Smooth muscle cell (in vitro differentiated cells): ENCODE results near the gene HS3ST3A1. TPM values are rescaled to one million over a fixed set of nuclear protein-coding genes. Genes with fewer than 3 reads are reported as not detected.

ENCODE experiments used
- DNase-seq: peaks from one replicate; lab custom pipeline; 2025; ENCODE audit not compliant: unreplicated experiment; lab: John Stamatoyannopoulos, UW
- H2AFZ ChIP-seq: fragments of 200-600 bp; sonication (generic); 2 replicates; pipeline ENCODE4 v1.6.0; 2016; ENCODE audit warnings: antibody characterized with exemption, low read depth, mild to moderate bottlenecking
- H3F3A ChIP-seq: fragments of 200-600 bp; sonication (generic); 2 replicates; pipeline ENCODE4 v1.6.0; 2017; ENCODE audit warnings: antibody characterized with exemption, low read depth
- H3K27ac ChIP-seq: fragments of 200-600 bp; sonication (generic); 2 replicates; pipeline ENCODE4 v1.5.1; 2016; ENCODE audit warnings: low read depth, mild to moderate bottlenecking
- H3K27me3 ChIP-seq: fragments of 200-600 bp; sonication (generic); 2 replicates; pipeline ENCODE4 v1.6.1; 2016; ENCODE audit warnings: low read depth, mild to moderate bottlenecking
- H3K36me3 ChIP-seq: fragments of 200-600 bp; sonication (generic); 2 replicates; pipeline ENCODE4 v1.5.1; 2016; ENCODE audit warnings: low read depth
- H3K4me1 ChIP-seq: fragments of 200-600 bp; sonication (generic); 2 replicates; pipeline ENCODE4 v1.5.1; 2016; ENCODE audit warnings: low read depth
- H3K4me2 ChIP-seq: fragments of 200-600 bp; sonication (generic); 2 replicates; pipeline ENCODE4 v1.6.0; 2016; ENCODE audit warnings: mild to moderate bottlenecking
- H3K4me3 ChIP-seq: fragments of 200-600 bp; sonication (generic); 2 replicates; pipeline ENCODE4 v1.5.1; 2016; ENCODE audit warnings: mild to moderate bottlenecking
- H3K79me2 ChIP-seq: fragments of 200-600 bp; sonication (generic); 2 replicates; pipeline ENCODE4 v1.6.0; 2016; ENCODE audit warnings: low read depth, mild to moderate bottlenecking
- H3K9ac ChIP-seq: fragments of 200-600 bp; sonication (generic); 2 replicates; pipeline ENCODE4 v1.6.0; 2016; ENCODE audit warnings: low read depth
- H3K9me3 ChIP-seq: fragments of 200-600 bp; sonication (generic); replicated peaks from 2 replicates; pipeline ENCODE4 v1.5.1; 2016; ENCODE audit warnings: low read depth
- H4K20me1 ChIP-seq: fragments of 200-600 bp; sonication (generic); 2 replicates; pipeline ENCODE4 v1.6.0; 2016; ENCODE audit warnings: low read depth
- WGBS: methylation state at CpG from one replicate; pipeline ENCODE4 v1.1.7; 2016; ENCODE audit warnings: low lambda C conversion rate; 5-methylcytosine and 5-hydroxymethylcytosine counted together
- polyA plus RNA-seq: library from polyadenylated mRNA; unstranded; fragments of >200 nt; fragmentation: Nextera tagmentation; extraction: Ambion mirVana; gene quantifications from 2 replicates; pipeline ENCODE4 v1.2.1, GENCODE V29; 2016
- total RNA-seq: library from RNA; depleted of rRNA; stranded (reverse); fragments of >200 nt; gene quantifications from 2 replicates; pipeline ENCODE4 v1.2.3, GENCODE V29; 2014
- TF ChIP-seq, protein P1 (sequence below): fragments of 200-600 bp; sonication (generic); IDR thresholded peaks from 2 replicates; pipeline ENCODE4 v1.5.1; 2017; ENCODE audit warnings: borderline replicate concordance, mild to moderate bottlenecking, antibody characterized with exemption; ENCODE audit not compliant: insufficient read depth, poor library complexity, severe bottlenecking

The HS3ST3A1 gene
- total RNA-seq (18.0 and 19.5 TPM in 2 replicates), polyA plus RNA-seq (24.2 and 25.1 TPM in 2 replicates)

- peak within 1 kb of the TSS; percentile 65 for H3K9ac ChIP-seq
- TF ChIP-seq, protein P1, sequence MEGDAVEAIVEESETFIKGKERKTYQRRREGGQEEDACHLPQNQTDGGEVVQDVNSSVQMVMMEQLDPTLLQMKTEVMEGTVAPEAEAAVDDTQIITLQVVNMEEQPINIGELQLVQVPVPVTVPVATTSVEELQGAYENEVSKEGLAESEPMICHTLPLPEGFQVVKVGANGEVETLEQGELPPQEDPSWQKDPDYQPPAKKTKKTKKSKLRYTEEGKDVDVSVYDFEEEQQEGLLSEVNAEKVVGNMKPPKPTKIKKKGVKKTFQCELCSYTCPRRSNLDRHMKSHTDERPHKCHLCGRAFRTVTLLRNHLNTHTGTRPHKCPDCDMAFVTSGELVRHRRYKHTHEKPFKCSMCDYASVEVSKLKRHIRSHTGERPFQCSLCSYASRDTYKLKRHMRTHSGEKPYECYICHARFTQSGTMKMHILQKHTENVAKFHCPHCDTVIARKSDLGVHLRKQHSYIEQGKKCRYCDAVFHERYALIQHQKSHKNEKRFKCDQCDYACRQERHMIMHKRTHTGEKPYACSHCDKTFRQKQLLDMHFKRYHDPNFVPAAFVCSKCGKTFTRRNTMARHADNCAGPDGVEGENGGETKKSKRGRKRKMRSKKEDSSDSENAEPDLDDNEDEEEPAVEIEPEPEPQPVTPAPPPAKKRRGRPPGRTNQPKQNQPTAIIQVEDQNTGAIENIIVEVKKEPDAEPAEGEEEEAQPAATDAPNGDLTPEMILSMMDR: no peak
- DNase-seq: no peak
These were observed at the start of gene HS3ST3A1 for GRCh38 chr17:13601776-13602551. TSS of gene HS3ST3A1 (minus strand) at chr17:13601929. CDS start at chr17:13601129, 800 bp downstream.

GRCh38 chr17:13650096-13650675, 48.5 kb upstream of the HS3ST3A1 start:
- Histone ChIP-seq H3F3A (peaks cover 8% of the 10 kb centered on the region), H3K27ac (peak overlapping the region; percentile 7), H3K79me2 (no peaks in the 10 kb centered on the region), H3K4me2 (no peak overlapping the region), H4K20me1 (no peaks in the 10 kb centered on the region), H3K27me3 (no peaks in the 10 kb centered on the region), H3K4me3 (no peak overlapping the region), H3K36me3 (no peaks in the 10 kb centered on the region), H3K4me1 (peaks cover 12% of the 10 kb centered on the region), H3K9me3 (no peaks in the 10 kb centered on the region), H3K9ac (no peak overlapping the region), H2AFZ (peak overlapping the region; percentile 11)
- DNase-seq: no peak
- TF ChIP-seq, protein P1: no peak
- 69% methylated on average over 4 of the region's 4 CpGs for WGBS

More at GRCh38 chr17:13601776-13602551, at the start of gene HS3ST3A1:
- WGBS: under 1% methylated on average over 29 of the region's 61 CpGs
- Histone ChIP-seq H3K27me3 (peaks cover 3% of the 10 kb centered on the region), H4K20me1 (no peaks in the 10 kb centered on the region), H3K79me2 (peaks cover 45% of the 10 kb centered on the region), H3K36me3 (no peaks in the 10 kb centered on the region), H3F3A (no peaks in the 10 kb centered on the region), H3K4me2 (peak within 1 kb of the TSS; percentile 98), H3K9me3 (no peaks in the 10 kb centered on the region), H2AFZ (peak within 1 kb of the TSS; percentile 88), H3K27ac (peak within 1 kb of the TSS; percentile 45), H3K4me1 (peaks cover 35% of the 10 kb centered on the region), H3K4me3 (peak within 1 kb of the TSS; percentile 76)

DNA sequence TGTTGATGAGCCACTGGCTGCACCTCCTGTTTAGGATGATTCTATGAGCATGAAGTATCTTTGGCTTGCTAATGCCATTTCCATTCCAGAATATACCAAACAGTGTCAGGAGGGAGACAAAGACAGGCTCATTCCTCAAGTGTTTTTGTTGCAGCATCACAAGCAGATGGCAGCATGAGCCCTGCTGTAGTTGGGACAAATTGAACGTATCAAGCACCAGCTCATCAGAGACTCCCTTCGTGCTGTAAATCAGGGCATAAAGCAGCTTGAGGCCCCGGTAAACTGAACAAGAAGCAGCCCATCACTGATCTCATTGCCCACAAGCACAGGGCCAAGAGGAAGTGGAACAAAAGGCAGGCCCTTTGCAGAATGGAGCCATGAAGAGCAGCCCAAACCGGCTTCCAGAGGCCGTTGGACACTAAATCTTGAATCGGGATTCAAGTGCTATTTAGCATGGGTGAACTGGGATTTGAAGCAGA, 45.9 kb upstream of the HS3ST3A1 start:
- DNase-seq: no peak
- TF ChIP-seq, protein P1: no peak
- Histone ChIP-seq H3K9ac (no peak overlapping the region), H3K79me2 (no peaks in the 10 kb centered on the region), H3F3A (peaks cover 8% of the 10 kb centered on the region), H3K27me3 (no peaks in the 10 kb centered on the region), H4K20me1 (no peaks in the 10 kb centered on the region), H3K36me3 (no peaks in the 10 kb centered on the region), H3K4me1 (peaks cover 15% of the 10 kb centered on the region), H3K4me2 (no peak overlapping the region), H3K27ac (no peak overlapping the region), H3K4me3 (no peak overlapping the region), H2AFZ (peak overlapping the region; percentile 28), H3K9me3 (no peaks in the 10 kb centered on the region)
- 66% methylated on average over 6 of the region's 6 CpGs for WGBS
